GM12878 (cell line): ENCODE results near the gene UNC13B. TPM values are rescaled to one million over a fixed set of nuclear protein-coding genes. Genes with fewer than 3 reads are reported as not detected.
A peak's percentile ranks its signal among the peaks of the same experiment; 100 is the strongest.

Experiments
- ATAC-seq: fragments of 200-7000 bp; cut with Tn5 transposase; 3 replicates; pipeline ENCODE4 v1.9.1; 2020; ENCODE audit warnings: mild to moderate bottlenecking, moderate library complexity
- BruUV-seq: library from RNA; stranded (reverse); fragments of 400-500 nt; replicated peaks from 2 replicates; lab custom pipeline; 2021; lab: Mats Ljungman, UMichigan
- CTCF ChIA-PET: fragments of 300-600 bp; sonication (Branson Sonifier 250); formaldehyde crosslinking; extraction: SDS; loops from one replicate; lab custom pipeline; 2021; ENCODE audit warnings: inconsistent platforms; lab: Yijun Ruan, JAX
- POLR2A ChIA-PET: fragments of 350-600 bp; formaldehyde crosslinking; extraction: SDS; loops from one replicate; lab custom pipeline; 2021; ENCODE audit warnings: inconsistent platforms; lab: Charles Lee
- RAD21 ChIA-PET: fragments of 300-600 bp; sonication (Branson Sonifier 250); formaldehyde crosslinking; loops from one replicate; lab custom pipeline; 2023; ENCODE audit warnings: antibody characterized with exemption; ENCODE audit not compliant: unreplicated experiment; lab: Charles Lee
- SMC1A ChIA-PET: fragments of 300-600 bp; sonication (Branson Sonifier 250); formaldehyde crosslinking; loops from one replicate; lab custom pipeline; 2023; ENCODE audit not compliant: unreplicated experiment, uncharacterized antibody; lab: Charles Lee
- DNase-seq: peaks from one replicate; pipeline ENCODE4 v3.0.0-alpha.2; 2011; ENCODE audit warnings: low read depth, low spot score
- FAIRE-seq: peaks from 3 replicates; lab custom pipeline; 2011; peaks lifted over from hg19 to GRCh38; lab: Jason Lieb, UNC
- H2AFZ ChIP-seq: 2 replicates; pipeline ENCODE4 v1.6.0; 2011; ENCODE audit warnings: low read depth, low read length, control low read depth; ENCODE audit not compliant: control insufficient read depth
- H3K27ac ChIP-seq: 2 replicates; pipeline ENCODE4 v1.5.1; 2011; ENCODE audit warnings: control low read depth; ENCODE audit not compliant: control insufficient read depth, insufficient read depth
- H3K27me3 ChIP-seq, 2 experiments: replicated peaks in 1 of 2; 2 replicates each; pipeline versions ENCODE4 v1.6.0 to v1.6.1; 2011; ENCODE audit warnings: low read length in 1 of 2; ENCODE audit not compliant: control insufficient read depth in 2 of 2, insufficient read depth in 2 of 2
- H3K36me3 ChIP-seq, 2 experiments: 2 replicates each; pipeline ENCODE4 v1.5.1; 2011; ENCODE audit warnings: low read length in 1 of 2; ENCODE audit not compliant: control insufficient read depth in 2 of 2, insufficient read depth in 2 of 2
- H3K4me1 ChIP-seq: 2 replicates; pipeline ENCODE4 v1.6.1; 2011; ENCODE audit warnings: mild to moderate bottlenecking, low read length, moderate library complexity, mixed read lengths; ENCODE audit not compliant: control insufficient read depth, insufficient read depth
- H3K4me2 ChIP-seq: 2 replicates; pipeline ENCODE4 v1.6.0; 2011; ENCODE audit warnings: control low read depth; ENCODE audit not compliant: control insufficient read depth, insufficient read depth
- H3K4me3 ChIP-seq: fragments of 200-600 bp; sonication (generic); 2 replicates; pipeline ENCODE4 v1.5.1; 2016
- H3K79me2 ChIP-seq: 2 replicates; pipeline ENCODE4 v1.6.0; 2011; ENCODE audit warnings: low read length; ENCODE audit not compliant: control insufficient read depth, insufficient read depth
- H3K9ac ChIP-seq: 2 replicates; pipeline ENCODE4 v1.8.0; 2011; ENCODE audit warnings: low read length, control low read depth, mixed read lengths; ENCODE audit not compliant: control insufficient read depth, insufficient read depth
- H3K9me3 ChIP-seq: replicated peaks from 3 replicates; pipeline ENCODE4 v1.5.1; 2011; ENCODE audit warnings: mild to moderate bottlenecking, low read length; ENCODE audit not compliant: control insufficient read depth, insufficient read depth
- H4K20me1 ChIP-seq: 2 replicates; pipeline ENCODE4 v1.6.0; 2011; ENCODE audit not compliant: control insufficient read depth, insufficient read depth
- ASH2L ChIP-seq: fragments of 300-600, 200-600 bp; sonication (generic); IDR thresholded peaks from 2 replicates; pipeline ENCODE4 v1.6.1; 2017; ENCODE audit warnings: low read depth, mild to moderate bottlenecking, borderline replicate concordance
- EED ChIP-seq: sonication (generic); IDR thresholded peaks from 2 replicates; pipeline ENCODE4 v1.6.1; 2016; ENCODE audit warnings: antibody characterized with exemption, low read depth
- ESRRA ChIP-seq: IDR thresholded peaks from 2 replicates; pipeline ENCODE4 v1.6.1; 2012; ENCODE audit warnings: mild to moderate bottlenecking, low read length, improper control_type of control experiment
- HDAC2 ChIP-seq: fragments of 200-600 bp; sonication (generic); IDR thresholded peaks from 2 replicates; pipeline ENCODE4 v1.6.1; 2017
- HDGF ChIP-seq: fragments of 450-650 bp; IDR thresholded peaks from 2 replicates; pipeline ENCODE4 v1.6.1; 2016; ENCODE audit warnings: antibody characterized with exemption
- IRF4 ChIP-seq: IDR thresholded peaks from 2 replicates; pipeline ENCODE4 v1.6.1; 2011; ENCODE audit warnings: low read depth, low read length
- JUNB ChIP-seq: IDR thresholded peaks from 2 replicates; pipeline ENCODE4 v1.6.1; 2016; ENCODE audit warnings: antibody characterized with exemption, mild to moderate bottlenecking
- MYC ChIP-seq: IDR thresholded peaks from 2 replicates; pipeline ENCODE4 v1.6.1; 2011; ENCODE audit warnings: mild to moderate bottlenecking, low read length, moderate library complexity, inconsistent platforms; ENCODE audit not compliant: insufficient read depth, insufficient replicate concordance, insufficient read length, severe bottlenecking
- NR2C2 ChIP-seq: IDR thresholded peaks from 2 replicates; pipeline ENCODE4 v1.6.1; 2011; ENCODE audit warnings: borderline replicate concordance, low read depth; ENCODE audit not compliant: control insufficient read depth, insufficient read length
- POLR2AphosphoS5 ChIP-seq: IDR thresholded peaks from 2 replicates; pipeline ENCODE4 v1.6.1; 2011; ENCODE audit warnings: mild to moderate bottlenecking, low read length, inconsistent platforms
- RBBP5 ChIP-seq: fragments of 200-600 bp; sonication (generic); conservative IDR thresholded peaks from 2 replicates; pipeline ENCODE4 v1.6.1; 2016
- RELA ChIP-seq: fragments of 450-650 bp; IDR thresholded peaks from 2 replicates; pipeline ENCODE4 v1.8.0; 2014; ENCODE audit warnings: borderline replicate concordance; ENCODE audit not compliant: partially characterized antibody
- SMARCA5 ChIP-seq: fragments of 450-650 bp; IDR thresholded peaks from 2 replicates; pipeline ENCODE4 v1.6.1; 2017; ENCODE audit warnings: mild to moderate bottlenecking
- SPI1 ChIP-seq: IDR thresholded peaks from 2 replicates; pipeline ENCODE4 v1.6.1; 2011; ENCODE audit warnings: low read depth, mild to moderate bottlenecking, low read length, moderate library complexity, borderline replicate concordance; ENCODE audit not compliant: insufficient read depth
- SUZ12 ChIP-seq: fragments of 200-600 bp; sonication (generic); IDR thresholded peaks from one replicate; pipeline ENCODE4 v1.6.1; 2018; ENCODE audit warnings: antibody characterized with exemption, mild to moderate bottlenecking; ENCODE audit not compliant: unreplicated experiment
- WGBS: methylation state at CpG from one replicate; pipeline ENCODE4 v1.1.6; 2016; ENCODE audit warnings: low lambda C conversion rate; ENCODE audit not compliant: insufficient replicate concordance, insufficient coverage; ENCODE audit errors: missing lambda C conversion rate; 5-methylcytosine and 5-hydroxymethylcytosine counted together
- in situ Hi-C: fragments of 300-500 bp; cut with MboI; formaldehyde crosslinking; loops from 9 replicates; pipeline ENCODE4 v1.14.3; 2018; ENCODE audit warnings: mixed read lengths
- intact Hi-C: fragments of 100-400 bp; cut with micrococcal nuclease; formaldehyde crosslinking; loops from one replicate; pipeline ENCODE4 v1.14.2; 2022; ENCODE audit not compliant: unreplicated experiment
- polyA plus RNA-seq, 11 experiments: library from polyadenylated mRNA; depleted of rRNA in 4 of 11; unstranded in 6 of 11; stranded (reverse) in 5 of 11; fragments of >200 nt; fragmentation: Nextera tagmentation in 4 of 11; fragmentation: Illumina TruSeq in 1 of 11; extraction: Ambion mirVana in 4 of 11; extraction: Trizol in 1 of 11; gene quantifications; 1 replicate in 1 of 11; 2 replicates in 10 of 11; pipeline versions ENCODE4 v1.2.1 to v1.2.3, GENCODE V29; 2011 to 2016; ENCODE audit warnings: inconsistent platforms in 2 of 11, missing spikeins in 2 of 11, low read depth in 1 of 11
- total RNA-seq, 4 experiments: library from RNA; depleted of rRNA in 3 of 4; stranded (reverse); fragments of >200 nt in 3 of 4; fragmentation: Illumina TruSeq in 1 of 4; extraction: Trizol in 1 of 4; gene quantifications; 2 replicates each; pipeline versions ENCODE4 v1.2.1 to v1.2.3, GENCODE V29; 2013 to 2021

UNC13B gene
- total and polyA plus RNA-seq, 10 of the 15 experiments (the other 5 are each of a cell fraction or from before 2014, with no cell fraction given) = under 0.01 to 0.42 (median 0.06) TPM; not detected in 4

- no peaks in the 10 kb centered on the region for H3K27me3 ChIP-seq
- intact Hi-C loops = no loop called here
- WGBS = 0% methylated on average over 2 of the region's 2 CpGs
- FAIRE-seq (no peak), DNase-seq (no peak), ATAC-seq (peak; percentile 67)
- ChIA-PET POLR2A (no interaction called here), RAD21 (no interaction called here), SMC1A (no interaction called here), CTCF (no interaction called here)
- H3K79me2 ChIP-seq = no peaks in the 10 kb centered on the region
- in situ Hi-C loops = no loop called here
- no peak overlapping the region for H3K9ac ChIP-seq
- H3K36me3 ChIP-seq = no peaks in the 10 kb centered on the region
- H3K4me3 ChIP-seq = no peak overlapping the region
- H2AFZ ChIP-seq = no peak overlapping the region
- BruUV-seq = no TSS peak
- peaks cover 5% of the 10 kb centered on the region for H3K4me1 ChIP-seq
- H3K27ac ChIP-seq = no peak overlapping the region
- H4K20me1 ChIP-seq = no peaks in the 10 kb centered on the region
- no peaks in the 10 kb centered on the region for H3K9me3 ChIP-seq
- TF ChIP-seq IRF4 (0 out of 2 replicates have a peak, but pooled peaks have one; percentile 25), SPI1 (no peak), JUNB (peak; percentile 47)
- no peak overlapping the region for H3K4me2 ChIP-seq
Observed at GRCh38 chr9:35272989-35273388, 111.2 kb downstream of the UNC13B start.

- intact Hi-C loops (no loop called here), in situ Hi-C loops (no loop called here)
- H3K9me3 ChIP-seq = no peaks in the 10 kb centered on the region
- ChIA-PET RAD21 (no interaction called here), SMC1A (no interaction called here), CTCF (no interaction called here), POLR2A (no interaction called here)
- BruUV-seq = no TSS peak
- no peaks in the 10 kb centered on the region for H3K79me2 ChIP-seq
- no peak overlapping the region for H3K4me2 ChIP-seq
- WGBS = 0% methylated on average over 5 of the region's 5 CpGs
- FAIRE-seq (no peak), DNase-seq (no peak), ATAC-seq (peak; percentile 74)
- H3K4me1 ChIP-seq = peaks cover 5% of the 10 kb centered on the region
- no peak overlapping the region for H3K27ac ChIP-seq
- H3K36me3 ChIP-seq = no peaks in the 10 kb centered on the region
- no peak overlapping the region for H3K9ac ChIP-seq
- no peaks in the 10 kb centered on the region for H4K20me1 ChIP-seq
- H3K27me3 ChIP-seq = no peaks in the 10 kb centered on the region
- TF ChIP-seq HDGF (no peak), EED (no peak), NR2C2 (no peak), MYC (no peak), RELA (no peak), SUZ12 (no peak), POLR2AphosphoS5 (no peak), ASH2L (no peak), HDAC2 (no peak), ESRRA (no peak), RBBP5 (no peak), SMARCA5 (no peak)
- H2AFZ ChIP-seq = no peak overlapping the region
- H3K4me3 ChIP-seq = no peak overlapping the region
Observed at GRCh38 chr9:35273591-35273990, 111.8 kb downstream of the UNC13B start.
